Muscle of leg (tissue), 11 donors: ENCODE measurements around the gene PSENEN. TPM values are rescaled to one million over a fixed set of nuclear protein-coding genes. Genes with fewer than 3 reads are reported as not detected.

Experiments
- DNase-seq: peaks from one replicate; pipeline ENCODE4 v3.0.0; 2013
- H3K27ac ChIP-seq: one replicate; pipeline ENCODE4 v1.5.1; 2013; ENCODE audit warnings: mild to moderate bottlenecking, low read length, control low read depth
- H3K27me3 ChIP-seq: one replicate; pipeline ENCODE4 v1.6.1; 2013; ENCODE audit warnings: low read length; ENCODE audit not compliant: control insufficient read depth, insufficient read depth
- H3K36me3 ChIP-seq: one replicate; pipeline ENCODE4 v1.6.1; 2013; ENCODE audit warnings: low read length; ENCODE audit not compliant: control insufficient read depth, insufficient read depth
- H3K4me1 ChIP-seq: one replicate; pipeline ENCODE4 v1.6.1; 2013; ENCODE audit warnings: low read length; ENCODE audit not compliant: control insufficient read depth, insufficient read depth
- H3K4me3 ChIP-seq: one replicate; pipeline ENCODE4 v1.5.1; 2013; ENCODE audit warnings: low read length, control low read depth
- H3K9me3 ChIP-seq: replicated peaks from 2 replicates; pipeline ENCODE4 v1.6.1; 2013; ENCODE audit warnings: low read depth, low read length; ENCODE audit not compliant: control insufficient read depth
- WGBS: methylation state at CpG from one replicate; pipeline ENCODE4 v1.1.5; 2013; ENCODE audit warnings: missing lambda C conversion rate; ENCODE audit not compliant: insufficient coverage; 5-methylcytosine and 5-hydroxymethylcytosine counted together
- polyA plus RNA-seq, 8 donors: library from polyadenylated mRNA; unstranded; fragments of 120-200 nt; gene quantifications; one replicate each; pipeline versions ENCODE4 v1.2.1 to v1.2.3, GENCODE V29; 2013; ENCODE audit warnings: inconsistent platforms in 1 of 8, low replicate concordance in 1 of 8; ENCODE audit not compliant: insufficient read length in 8 of 8, insufficient read depth in 1 of 8
- total RNA-seq: library from RNA; stranded (reverse); fragments of 120-200 nt; gene quantifications from one replicate; pipeline ENCODE4 v1.2.4, GENCODE V29; 2013

PSENEN gene
- total and polyA plus RNA-seq, 9 donors = 34.1 to 45.1 (median 37.1) TPM

GRCh38 chr19:35710784-35711723 lies 34.4 kb upstream of the PSENEN start:
- no CpG with 5 or more reads among the region's 13 CpGs for WGBS
- peaks cover 5% of the 10 kb centered on the region for H3K4me1 ChIP-seq
- no peak overlapping the region for H3K27ac ChIP-seq
- H3K27me3 ChIP-seq = no peaks in the 10 kb centered on the region
- no peaks in the 10 kb centered on the region for H3K9me3 ChIP-seq
- no peak for DNase-seq
- no peaks in the 10 kb centered on the region for H3K36me3 ChIP-seq
- no peak overlapping the region for H3K4me3 ChIP-seq

- Histone ChIP-seq H3K27me3 (no peaks in the 10 kb centered on the region), H3K27ac (no peak overlapping the region), H3K9me3 (no peaks in the 10 kb centered on the region), H3K4me1 (peaks cover 8% of the 10 kb centered on the region), H3K36me3 (no peaks in the 10 kb centered on the region), H3K4me3 (no peak overlapping the region)
- DNase-seq = no peak
- 66% methylated on average over 4 of the region's 11 CpGs for WGBS
Observed at GRCh38 chr19:35712567-35713505, 32.6 kb upstream of the PSENEN start.

DNA sequence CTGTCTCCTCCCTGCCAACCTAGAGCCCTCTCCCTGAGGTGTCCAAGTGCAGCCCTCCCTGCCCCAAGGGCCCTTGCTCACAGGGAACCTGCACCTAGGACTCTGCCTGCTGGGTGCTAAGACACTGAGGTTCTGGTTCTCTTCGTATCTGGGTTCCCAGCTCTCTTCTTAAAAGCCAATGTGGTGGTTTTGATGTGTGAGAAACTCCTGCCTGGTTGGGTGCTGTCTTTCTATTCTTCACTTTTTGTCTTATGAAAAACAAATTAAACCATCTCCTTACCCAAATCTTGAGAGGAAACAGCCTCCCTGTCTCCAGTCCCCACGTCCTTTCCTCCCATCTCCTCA lies 32.0 kb upstream of the PSENEN start:
- H3K36me3 ChIP-seq = no peaks in the 10 kb centered on the region
- DNase-seq = no peak
- H3K27ac ChIP-seq = no peak overlapping the region
- H3K4me1 ChIP-seq = peaks cover 8% of the 10 kb centered on the region
- WGBS = 25% methylated on average over 1 of the region's 2 CpGs
- no peaks in the 10 kb centered on the region for H3K9me3 ChIP-seq
- no peaks in the 10 kb centered on the region for H3K27me3 ChIP-seq
- H3K4me3 ChIP-seq = no peak overlapping the region

- Histone ChIP-seq H3K27me3 (no peaks in the 10 kb centered on the region), H3K9me3 (no peaks in the 10 kb centered on the region), H3K27ac (no peak overlapping the region), H3K4me3 (no peak overlapping the region), H3K36me3 (no peaks in the 10 kb centered on the region), H3K4me1 (peaks cover 12% of the 10 kb centered on the region)
- no peak for DNase-seq
- WGBS = 77% methylated on average over 11 of the region's 12 CpGs
Observed at GRCh38 chr19:35713904-35714495, 31.5 kb upstream of the PSENEN start.

DNA sequence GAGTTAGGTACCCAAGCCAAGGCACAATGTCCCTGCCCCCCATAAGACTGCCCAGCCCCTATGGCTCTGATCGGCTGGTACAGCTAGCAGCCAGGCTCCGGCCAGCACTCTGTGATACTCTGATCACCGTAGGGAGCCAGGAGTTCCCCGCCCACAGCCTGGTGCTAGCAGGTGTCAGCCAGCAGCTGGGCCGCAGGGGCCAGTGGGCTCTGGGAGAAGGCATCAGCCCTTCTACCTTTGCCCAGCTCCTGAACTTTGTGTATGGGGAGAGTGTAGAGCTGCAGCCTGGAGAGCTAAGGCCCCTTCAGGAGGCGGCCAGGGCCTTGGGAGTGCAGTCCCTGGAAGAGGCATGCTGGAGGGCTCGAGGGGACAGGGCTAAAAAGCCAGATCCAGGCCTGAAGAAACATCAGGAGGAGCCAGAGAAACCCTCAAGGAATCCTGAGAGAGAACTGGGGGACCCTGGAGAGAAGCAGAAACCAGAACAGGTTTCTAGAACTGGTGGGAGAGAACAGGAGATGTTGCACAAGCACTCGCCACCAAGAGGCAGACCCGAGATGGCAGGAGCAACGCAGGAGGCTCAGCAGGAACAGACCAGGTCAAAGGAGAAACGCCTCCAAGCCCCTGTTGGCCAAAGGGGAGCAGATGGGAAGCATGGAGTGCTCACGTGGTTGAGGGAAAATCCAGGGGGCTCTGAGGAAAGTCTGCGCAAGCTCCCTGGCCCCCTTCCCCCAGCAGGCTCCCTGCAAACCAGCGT lies 30.7 kb upstream of the PSENEN start:
- Histone ChIP-seq H3K36me3 (peaks cover 5% of the 10 kb centered on the region), H3K27me3 (no peaks in the 10 kb centered on the region), H3K9me3 (no peaks in the 10 kb centered on the region), H3K4me1 (peaks cover 19% of the 10 kb centered on the region), H3K4me3 (no peak overlapping the region), H3K27ac (no peak overlapping the region)
- DNase-seq = no peak
- WGBS = 54% methylated on average over 10 of the region's 14 CpGs

GRCh38 chr19:35715355-35715809 lies 30.1 kb upstream of the PSENEN start:
- no peaks in the 10 kb centered on the region for H3K27me3 ChIP-seq
- no peak overlapping the region for H3K4me3 ChIP-seq
- WGBS = 70% methylated on average over 5 of the region's 7 CpGs
- peaks cover 19% of the 10 kb centered on the region for H3K4me1 ChIP-seq
- no peak for DNase-seq
- H3K27ac ChIP-seq = no peak overlapping the region
- peaks cover 9% of the 10 kb centered on the region for H3K36me3 ChIP-seq
- H3K9me3 ChIP-seq = no peaks in the 10 kb centered on the region

DNA sequence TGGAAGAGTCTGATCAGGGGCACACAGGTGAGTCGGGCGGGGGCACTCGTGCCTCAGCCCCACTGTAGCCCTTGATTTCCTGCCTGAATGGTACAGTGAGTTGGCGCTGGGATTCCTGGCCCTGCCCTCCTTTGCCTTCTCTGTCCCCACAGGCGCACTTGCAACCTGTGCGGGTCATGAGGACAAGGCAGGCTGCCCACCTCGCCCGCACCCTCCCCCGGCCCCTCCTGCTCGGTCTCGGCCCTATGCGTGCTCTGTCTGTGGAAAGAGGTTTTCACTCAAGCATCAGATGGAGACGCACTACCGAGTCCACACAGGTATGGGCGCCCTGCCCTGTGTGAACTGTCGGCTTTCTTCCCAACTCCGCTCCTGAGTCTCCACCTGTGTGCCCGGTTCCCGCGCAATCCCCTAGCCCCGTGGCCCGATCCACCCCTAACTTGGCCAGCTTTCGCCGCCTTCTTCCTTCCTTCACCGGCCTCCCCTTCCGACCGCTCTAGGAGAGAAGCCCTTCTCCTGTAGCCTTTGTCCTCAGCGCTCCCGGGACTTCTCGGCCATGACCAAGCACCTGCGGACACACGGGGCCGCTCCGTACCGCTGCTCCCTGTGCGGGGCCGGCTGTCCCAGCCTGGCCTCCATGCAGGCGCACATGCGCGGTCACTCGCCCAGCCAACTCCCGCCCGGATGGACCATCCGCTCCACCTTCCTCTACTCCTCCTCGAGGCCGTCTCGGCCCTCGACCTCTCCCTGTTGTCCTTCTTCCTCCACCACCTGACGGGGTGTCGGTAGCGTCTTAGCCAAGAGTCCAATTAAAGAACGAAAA lies 29.3 kb upstream of the PSENEN start:
- WGBS = under 1% methylated on average over 45 of the region's 52 CpGs
- H3K36me3 ChIP-seq = peaks cover 16% of the 10 kb centered on the region
- peaks cover 19% of the 10 kb centered on the region for H3K4me1 ChIP-seq
- H3K27ac ChIP-seq = peak overlapping the region; percentile 90
- no peaks in the 10 kb centered on the region for H3K27me3 ChIP-seq
- H3K4me3 ChIP-seq = peak overlapping the region; percentile 93
- H3K9me3 ChIP-seq = no peaks in the 10 kb centered on the region
- peak; percentile 76 for DNase-seq

GRCh38 chr19:35716801-35717664 lies 28.4 kb upstream of the PSENEN start:
- peak overlapping the region; percentile 93 for H3K4me3 ChIP-seq
- no peaks in the 10 kb centered on the region for H3K9me3 ChIP-seq
- H3K27me3 ChIP-seq = no peaks in the 10 kb centered on the region
- H3K4me1 ChIP-seq = peaks cover 19% of the 10 kb centered on the region
- WGBS = under 1% methylated on average over 70 of the region's 77 CpGs
- peaks cover 24% of the 10 kb centered on the region for H3K36me3 ChIP-seq
- peak overlapping the region; percentile 90 for H3K27ac ChIP-seq
- DNase-seq = peak; percentile 99
